Measurements from ENCODE around the gene ZNF862.
"Not testable (repeated sequence)": the region's sequence is repeated elsewhere in the genome, so short reads cannot be mapped to it uniquely, and the experiment has no call there.

Gene ZNF862

DNA sequence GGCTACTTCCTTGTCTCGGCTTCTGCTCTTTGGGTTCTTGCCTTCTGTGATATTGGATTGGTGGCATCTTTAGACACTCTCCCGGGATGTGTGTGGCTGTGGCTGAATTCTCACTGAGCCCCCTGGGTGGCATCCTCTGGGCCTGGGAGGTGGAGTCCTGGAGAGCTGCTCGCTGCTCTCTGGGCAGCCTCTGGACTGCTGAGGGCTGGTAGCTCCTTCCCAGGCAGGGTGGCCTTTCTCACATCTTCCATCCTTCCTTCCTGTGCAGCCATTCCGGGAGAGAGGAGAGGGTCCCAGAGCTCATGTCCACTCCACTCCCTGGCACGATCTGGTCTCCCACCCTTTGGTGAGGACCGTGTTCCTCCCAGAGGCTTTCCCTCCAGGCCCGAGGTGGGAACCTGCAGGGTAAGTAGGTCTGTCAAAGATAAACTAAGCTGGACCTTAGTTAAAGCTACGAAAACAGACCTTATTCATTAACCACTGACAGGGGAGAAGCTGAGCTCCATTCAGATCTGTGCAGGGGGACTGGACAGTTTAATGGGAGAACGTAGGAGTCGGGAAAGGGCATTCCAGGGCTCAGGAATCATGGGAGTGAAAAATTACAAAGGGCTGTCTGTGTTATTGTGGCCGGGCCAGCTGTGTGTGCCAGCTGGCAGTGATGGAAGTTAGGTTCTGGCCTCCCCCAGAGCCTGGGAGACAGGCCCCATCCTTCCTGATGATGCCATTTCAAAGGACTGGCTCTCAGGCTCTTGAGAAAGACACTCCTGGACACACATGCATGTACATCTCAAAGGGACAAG is 44.3 kb downstream of the ZNF862 start:
- no peak for DNase-seq

DNA sequence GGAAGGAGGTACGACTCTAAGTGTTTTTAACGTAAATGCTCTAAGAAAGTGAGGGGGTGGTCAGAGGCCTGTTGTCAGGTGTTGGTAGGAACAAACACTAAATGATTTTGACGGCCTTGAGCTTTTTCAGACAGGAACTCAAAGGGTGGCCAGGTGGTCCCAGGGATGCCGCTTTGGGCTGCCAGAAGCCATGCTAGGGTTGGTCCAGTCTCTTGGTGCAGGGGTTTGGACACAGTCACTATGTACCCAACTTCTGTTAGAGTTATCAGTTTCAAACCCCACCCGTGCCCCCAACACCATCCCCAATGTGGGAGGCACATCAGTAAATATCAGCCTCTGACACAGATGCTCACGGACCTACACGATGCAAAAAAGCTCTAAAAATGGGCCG is 44.9 kb downstream of the ZNF862 start:
- DNase-seq = no peak

DNA sequence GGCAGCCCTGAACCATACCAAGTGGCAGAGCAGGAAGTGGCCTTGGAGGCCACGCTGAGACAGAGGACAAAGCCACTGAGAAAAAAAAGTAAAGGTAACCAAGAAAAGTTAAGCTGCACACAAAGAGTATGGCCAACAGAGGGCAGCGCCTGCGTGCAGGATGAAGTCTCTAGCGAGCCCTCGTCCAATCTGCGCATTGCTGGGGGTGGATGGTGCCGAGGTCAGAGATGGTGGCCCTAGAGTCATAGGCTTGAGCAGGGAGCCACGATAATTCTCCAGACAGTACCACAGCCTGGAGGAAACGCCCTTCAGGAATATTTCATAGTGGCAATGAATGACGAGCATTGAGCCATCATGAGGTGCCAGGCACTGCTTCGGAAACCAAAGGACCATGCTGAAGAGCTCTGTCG is 45.3 kb downstream of the ZNF862 start:
- DNase-seq = peak; percentile 54

DNA sequence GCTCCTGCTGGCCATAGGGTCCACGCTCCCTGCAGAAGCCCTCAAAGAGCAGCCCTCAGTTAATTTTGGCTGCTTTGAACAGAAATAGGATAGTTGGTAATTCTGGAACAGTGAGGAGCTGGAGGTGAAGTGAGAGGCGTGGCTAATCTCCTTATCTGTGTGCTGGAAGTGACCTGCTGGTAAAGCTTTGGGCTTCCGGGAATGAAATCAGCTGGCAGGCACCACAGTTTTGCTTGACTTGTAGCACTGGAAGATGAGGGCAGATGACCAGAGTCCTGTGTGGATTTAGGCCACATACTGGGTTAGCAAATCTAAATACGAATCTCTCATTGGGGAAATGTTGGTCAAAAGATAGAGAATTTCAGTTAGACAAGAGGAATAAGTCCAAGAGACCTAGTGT is 45.8 kb downstream of the ZNF862 start:
- no peak for DNase-seq

GRCh38 chr7:149884541-149884940 is 46.4 kb downstream of the ZNF862 start:
- DNase-seq = no peak

GRCh38 chr7:149885191-149886017 is 47.2 kb downstream of the ZNF862 start:
- DNase-seq = peak; percentile 55

DNA sequence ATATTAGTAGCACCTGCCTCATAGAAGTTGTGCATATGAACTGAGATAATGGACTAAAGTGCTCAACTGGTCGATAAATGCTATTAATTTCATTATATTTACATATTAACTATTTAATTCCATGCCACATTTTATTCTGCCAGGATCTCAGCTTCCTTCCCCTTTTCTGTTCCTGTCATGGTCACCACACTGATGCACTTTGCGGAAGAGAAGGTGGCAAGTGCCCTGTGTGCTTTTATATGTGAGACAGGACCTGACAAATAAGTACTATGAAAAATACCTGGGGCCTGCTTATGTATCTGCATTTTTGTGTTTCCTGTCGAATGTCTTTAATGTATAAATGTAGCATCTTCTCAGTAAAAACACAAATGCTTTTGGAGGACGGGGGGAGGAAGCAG is 47.8 kb downstream of the ZNF862 start:
- no peak for DNase-seq

GRCh38 chr7:149887311-149887710 is 49.1 kb downstream of the ZNF862 start:
- DNase-seq = no peak

GRCh38 chr7:149890715-149891114 is 52.5 kb downstream of the ZNF862 start:
- DNase-seq = not testable (repeated sequence)

DNA sequence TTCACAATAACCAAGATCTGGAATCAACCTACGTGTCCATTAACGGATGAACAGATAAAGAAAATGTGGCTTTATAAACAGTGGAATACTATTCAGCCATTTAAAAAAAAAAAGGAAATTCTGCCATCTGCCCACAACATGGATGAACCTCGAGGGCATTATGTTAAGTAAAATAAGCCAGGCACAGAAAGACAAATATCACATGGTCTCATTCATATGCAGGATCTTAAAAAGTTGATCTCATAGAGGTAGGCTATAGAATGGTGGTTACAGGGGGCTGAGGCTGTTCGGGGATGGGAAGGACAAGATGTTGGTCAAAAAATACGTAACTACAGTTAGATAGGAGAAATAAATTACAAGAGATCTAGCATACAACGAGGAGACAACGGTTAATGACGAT is 56.8 kb downstream of the ZNF862 start:
- not testable (repeated sequence) for DNase-seq

- not testable (repeated sequence) for DNase-seq
These were observed 69.7 kb downstream of the ZNF862 start for GRCh38 chr7:149907776-149908376.

DNA sequence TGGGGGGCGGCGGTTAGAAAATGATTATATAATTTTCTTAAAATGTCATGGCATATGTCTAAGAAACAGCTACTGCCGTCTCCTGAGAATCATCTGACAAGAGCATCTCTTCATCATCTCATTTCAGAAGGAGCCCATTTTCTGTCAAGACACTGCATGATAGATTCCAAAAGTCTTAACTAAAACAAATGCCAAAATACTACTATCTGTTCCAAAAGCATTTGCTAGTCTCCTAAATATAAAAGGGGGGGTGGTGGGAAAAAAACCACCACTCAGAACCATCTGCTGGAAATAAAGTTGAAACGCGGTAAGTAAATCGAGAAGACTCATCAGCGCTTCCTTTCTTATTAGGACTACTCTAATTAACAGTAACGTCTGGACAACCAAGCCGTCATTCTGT is 72.0 kb downstream of the ZNF862 start:
- DNase-seq = not testable (repeated sequence)

DNA sequence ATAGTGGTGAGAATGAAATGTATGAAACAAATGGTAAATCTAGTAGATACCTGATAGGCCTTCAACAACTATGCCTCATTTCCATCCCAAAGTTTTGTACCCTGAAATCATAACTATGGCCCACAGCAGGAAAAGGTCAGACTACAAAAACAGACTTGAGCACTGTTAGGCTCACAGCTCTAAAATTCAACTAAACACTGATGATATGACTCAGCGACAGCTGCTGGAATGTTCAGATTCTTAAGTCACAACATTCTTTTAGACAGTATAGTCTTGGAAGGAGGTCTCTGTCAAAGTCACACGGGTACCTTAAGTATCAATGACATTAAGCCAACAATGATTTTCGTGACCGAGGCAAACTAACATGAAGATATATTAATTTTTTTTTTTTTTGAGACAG is 74.0 kb downstream of the ZNF862 start:
- not testable (repeated sequence) for DNase-seq

All from NCI-H146 (cell line).